Activated naive CD4-positive, alpha-beta T cell treated with anti-CD3 and anti-CD28 coated beads, Interleukin-2, amount 50 U/mL, for 72 hours (primary cell): ENCODE data around the gene TAF11L4. TPM values are rescaled to one million over a fixed set of nuclear protein-coding genes. Genes with fewer than 3 reads are reported as not detected.
"Not testable (repeated sequence)": the region's sequence is repeated elsewhere in the genome, so short reads cannot be mapped to it uniquely, and the experiment has no call there.

Source experiments
- ATAC-seq, 2 donors: fragments of 150-1000 bp; cut with Tn5 transposase; 2 replicates each; pipeline ENCODE4 v1.10.0; 2021; ENCODE audit warnings: mild to moderate bottlenecking in 2 of 2, moderate library complexity in 2 of 2
- DNase-seq, 2 donors: peaks; one replicate each; pipeline ENCODE4 v3.0.0; 2021 to 2022; ENCODE audit warnings: low spot score in 2 of 2
- H3K27ac Mint-ChIP-seq, 2 donors: one replicate each; pipeline ENCODE4 v1.8.0; 2022; ENCODE audit warnings: mild to moderate bottlenecking in 2 of 2, mixed read lengths in 2 of 2
- H3K36me3 Mint-ChIP-seq, 2 donors: one replicate each; pipeline ENCODE4 v1.8.0; 2022; ENCODE audit warnings: mixed read lengths in 2 of 2
- H3K9me3 Mint-ChIP-seq, 2 donors: one replicate each; pipeline ENCODE4 v1.8.0; 2022; ENCODE audit warnings: mixed read lengths in 2 of 2
- total RNA-seq, 2 donors: library from RNA; stranded (reverse); gene quantifications; one replicate each; pipeline ENCODE4 v1.2.3, GENCODE V29; 2022

Gene TAF11L4
- not detected for total RNA-seq

GRCh38 chr5:17521501-17521900 is at the start of gene TAF11L4:
Gene TAF11L4 (plus strand): TSS chr5:17521801.
- H3K27ac Mint-ChIP-seq, DNase-seq, H3K36me3 Mint-ChIP-seq, ATAC-seq, H3K9me3 Mint-ChIP-seq: not testable (repeated sequence)

GRCh38 chr5:17475064-17475463 is 46.5 kb upstream of the TAF11L4 start:
- H3K9me3 Mint-ChIP-seq = peaks cover 0 to 18% of the 10 kb centered on the region in 2 donors
- ATAC-seq, DNase-seq, H3K27ac Mint-ChIP-seq, H3K36me3 Mint-ChIP-seq: not testable (repeated sequence)

- no peak overlapping the region for H3K27ac Mint-ChIP-seq
- H3K36me3 Mint-ChIP-seq = no peaks in the 10 kb centered on the region
- DNase-seq = no peak
- H3K9me3 Mint-ChIP-seq = peaks cover 0 to 9% of the 10 kb centered on the region in 2 donors
- no peak for ATAC-seq
These were observed 44.6 kb upstream of the TAF11L4 start for GRCh38 chr5:17477043-17477442.

GRCh38 chr5:17477573-17478265 is 43.9 kb upstream of the TAF11L4 start:
- no peak for ATAC-seq
- Mint-ChIP-seq H3K9me3 (peaks cover 0 to 7% of the 10 kb centered on the region in 2 donors), H3K36me3 (no peaks in the 10 kb centered on the region), H3K27ac (no peak overlapping the region)
- no peak for DNase-seq

- H3K27ac Mint-ChIP-seq = no peak overlapping the region
- no peak for DNase-seq
- H3K36me3 Mint-ChIP-seq = no peaks in the 10 kb centered on the region
- peaks cover 3 to 10% of the 10 kb centered on the region in 2 donors for H3K9me3 Mint-ChIP-seq
- no peak for ATAC-seq
These were observed 40.2 kb upstream of the TAF11L4 start for GRCh38 chr5:17481378-17481777.

GRCh38 chr5:17482790-17483189 is 38.8 kb upstream of the TAF11L4 start:
- DNase-seq (no peak), ATAC-seq (no peak)
- Mint-ChIP-seq H3K36me3 (no peaks in the 10 kb centered on the region), H3K9me3 (peaks cover 3 to 11% of the 10 kb centered on the region in 2 donors), H3K27ac (no peak overlapping the region)

- not testable (repeated sequence) for ATAC-seq, DNase-seq, H3K27ac Mint-ChIP-seq, H3K36me3 Mint-ChIP-seq, H3K9me3 Mint-ChIP-seq
These were observed 35.0 kb upstream of the TAF11L4 start for GRCh38 chr5:17486464-17487173.

- no peak for ATAC-seq
- H3K36me3 Mint-ChIP-seq = no peaks in the 10 kb centered on the region
- H3K27ac Mint-ChIP-seq = no peak overlapping the region
- DNase-seq = no peak
- H3K9me3 Mint-ChIP-seq = peaks cover 7 to 10% of the 10 kb centered on the region in 2 donors
These were observed 34.5 kb upstream of the TAF11L4 start for GRCh38 chr5:17487174-17487512.

- H3K36me3 Mint-ChIP-seq, ATAC-seq, DNase-seq, H3K27ac Mint-ChIP-seq: not testable (repeated sequence)
- H3K9me3 Mint-ChIP-seq = peaks cover 10 to 17% of the 10 kb centered on the region in 2 donors
These were observed 30.3 kb upstream of the TAF11L4 start for GRCh38 chr5:17491257-17491656.

- DNase-seq (no peak), ATAC-seq (no peak)
- H3K27ac Mint-ChIP-seq = no peak overlapping the region
- H3K36me3 Mint-ChIP-seq = peaks cover 0 to 5% of the 10 kb centered on the region in 2 donors
- peaks cover 8 to 16% of the 10 kb centered on the region in 2 donors for H3K9me3 Mint-ChIP-seq
These were observed 28.8 kb upstream of the TAF11L4 start for GRCh38 chr5:17492770-17493169.

- Mint-ChIP-seq H3K36me3 (peaks cover 0 to 5% of the 10 kb centered on the region in 2 donors), H3K27ac (no peak overlapping the region), H3K9me3 (peaks cover 11 to 12% of the 10 kb centered on the region in 2 donors)
- ATAC-seq (no peak), DNase-seq (no peak)
These were observed 24.2 kb upstream of the TAF11L4 start for GRCh38 chr5:17497446-17497845.

GRCh38 chr5:17497931-17498330 is 23.7 kb upstream of the TAF11L4 start, which contains the start of gene TAF11L2:
Gene TAF11L2 (plus strand): TSS chr5:17498231.
- H3K27ac Mint-ChIP-seq, ATAC-seq, DNase-seq, H3K9me3 Mint-ChIP-seq, H3K36me3 Mint-ChIP-seq: not testable (repeated sequence)

GRCh38 chr5:17511775-17512325 is 9.8 kb upstream of the TAF11L4 start:
- no peak for DNase-seq
- Mint-ChIP-seq H3K9me3 (peaks cover 6 to 20% of the 10 kb centered on the region in 2 donors), H3K36me3 (peaks cover 0 to 4% of the 10 kb centered on the region in 2 donors), H3K27ac (no peak overlapping the region)
- no peak for ATAC-seq

GRCh38 chr5:17517526-17517925 is 4.1 kb upstream of the TAF11L4 start:
- H3K36me3 Mint-ChIP-seq, H3K27ac Mint-ChIP-seq, H3K9me3 Mint-ChIP-seq, ATAC-seq: not testable (repeated sequence)
- peak; percentile 16 to 56 for DNase-seq

GRCh38 chr5:17518067-17518466 is 3.5 kb upstream of the TAF11L4 start, which contains the start of gene TAF11L3:
Gene TAF11L3 (plus strand): TSS chr5:17518367.
- H3K27ac Mint-ChIP-seq, DNase-seq, H3K36me3 Mint-ChIP-seq, ATAC-seq, H3K9me3 Mint-ChIP-seq: not testable (repeated sequence)

- not testable (repeated sequence) for H3K27ac Mint-ChIP-seq, ATAC-seq, H3K9me3 Mint-ChIP-seq, DNase-seq, H3K36me3 Mint-ChIP-seq
These were observed 2.1 kb upstream of the TAF11L4 start for GRCh38 chr5:17519508-17519907.

GRCh38 chr5:17524935-17525334 is 3.3 kb downstream of the TAF11L4 start, which contains the start of gene TAF11L5:
Gene TAF11L5 (plus strand): TSS chr5:17525235.
- H3K36me3 Mint-ChIP-seq, H3K27ac Mint-ChIP-seq, H3K9me3 Mint-ChIP-seq, ATAC-seq, DNase-seq: not testable (repeated sequence)
